GM18517 (cell line): ENCODE data around the gene PCYOX1L.

Experiments
- ATAC-seq: cut with Tn5 transposase; IDR thresholded peaks from one replicate; pipeline ENCODE4 v1.9.1; 2021; ENCODE audit warnings: mild to moderate bottlenecking, moderate library complexity; ENCODE audit not compliant: unreplicated experiment

The PCYOX1L gene

GRCh38 chr5:149418910-149419531 lies 61.2 kb downstream of the PCYOX1L start:
- ATAC-seq: no peak
